Stomach (tissue), 4 donors: ENCODE measurements around the gene OXCT1.

ENCODE experiments used
- POLR2A ChIP-seq, 4 donors: fragments of 450-650 bp; IDR thresholded peaks; one replicate each; pipeline ENCODE4 v1.6.1; 2016; ENCODE audit warnings: antibody characterized with exemption in 4 of 4, control low read depth in 2 of 4, mild to moderate bottlenecking in 1 of 4, moderate library complexity in 1 of 4
- POLR2AphosphoS5 ChIP-seq, 3 donors: sonication (generic); formaldehyde crosslinking; IDR thresholded peaks; one replicate each; pipeline ENCODE4 v1.6.1; 2016; ENCODE audit warnings: antibody characterized with exemption in 3 of 3
- TF ChIP-seq, protein P1 (sequence below), 7 experiments: fragments of 450-650 bp in 4 of 7; fragments of 200-600 bp in 3 of 7; sonication (generic) in 3 of 7; IDR thresholded peaks; one replicate each; pipeline ENCODE4 v1.5.1; 2016 to 2019; ENCODE audit warnings: antibody characterized with exemption in 7 of 7, control low read depth in 2 of 7, mild to moderate bottlenecking in 1 of 7

DNA sequence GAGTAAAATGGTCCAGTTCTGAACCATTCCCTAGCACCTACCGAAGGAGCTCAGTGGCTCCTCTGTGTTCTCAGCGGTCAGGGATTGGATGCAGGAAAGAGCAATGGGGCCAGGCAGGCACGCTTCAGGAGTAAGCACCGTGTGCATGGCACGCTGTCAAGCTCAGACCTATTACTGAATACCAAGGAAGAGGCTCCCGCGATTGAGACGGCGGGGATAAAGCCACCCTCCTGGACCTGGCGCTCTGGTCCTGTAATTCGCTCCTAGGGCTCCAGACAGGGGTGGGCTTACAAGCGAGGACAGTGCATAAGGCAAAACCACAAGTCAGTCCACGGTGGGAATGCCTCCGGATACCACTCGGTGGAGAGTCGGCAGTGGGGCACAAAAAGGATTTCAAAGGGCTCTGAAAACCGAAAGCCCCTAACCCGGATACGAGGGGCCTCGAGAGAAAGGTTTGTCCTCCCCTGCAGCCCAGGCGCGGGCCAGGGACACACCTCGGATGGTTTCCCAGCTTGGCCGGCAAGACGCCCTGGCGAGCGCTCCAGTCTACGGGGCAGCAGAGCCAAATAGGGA lies 988 bp downstream of the OXCT1 start:
- TF ChIP-seq, protein P1, sequence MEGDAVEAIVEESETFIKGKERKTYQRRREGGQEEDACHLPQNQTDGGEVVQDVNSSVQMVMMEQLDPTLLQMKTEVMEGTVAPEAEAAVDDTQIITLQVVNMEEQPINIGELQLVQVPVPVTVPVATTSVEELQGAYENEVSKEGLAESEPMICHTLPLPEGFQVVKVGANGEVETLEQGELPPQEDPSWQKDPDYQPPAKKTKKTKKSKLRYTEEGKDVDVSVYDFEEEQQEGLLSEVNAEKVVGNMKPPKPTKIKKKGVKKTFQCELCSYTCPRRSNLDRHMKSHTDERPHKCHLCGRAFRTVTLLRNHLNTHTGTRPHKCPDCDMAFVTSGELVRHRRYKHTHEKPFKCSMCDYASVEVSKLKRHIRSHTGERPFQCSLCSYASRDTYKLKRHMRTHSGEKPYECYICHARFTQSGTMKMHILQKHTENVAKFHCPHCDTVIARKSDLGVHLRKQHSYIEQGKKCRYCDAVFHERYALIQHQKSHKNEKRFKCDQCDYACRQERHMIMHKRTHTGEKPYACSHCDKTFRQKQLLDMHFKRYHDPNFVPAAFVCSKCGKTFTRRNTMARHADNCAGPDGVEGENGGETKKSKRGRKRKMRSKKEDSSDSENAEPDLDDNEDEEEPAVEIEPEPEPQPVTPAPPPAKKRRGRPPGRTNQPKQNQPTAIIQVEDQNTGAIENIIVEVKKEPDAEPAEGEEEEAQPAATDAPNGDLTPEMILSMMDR (IDR thresholded peaks at IDR 0.05): no peak
- TF ChIP-seq POLR2AphosphoS5 (IDR thresholded peaks at IDR 0.05) (no peak), POLR2A (IDR thresholded peaks at IDR 0.05) (no peak)
